LNCAP (cell line): ENCODE data around the gene SZRD1.

Experiments used
- CTCF ChIP-seq: fragments of 450-650 bp; IDR thresholded peaks from 2 replicates; pipeline ENCODE4 v1.5.1; 2017; ENCODE audit warnings: mild to moderate bottlenecking

SZRD1 gene

GRCh38 chr1:16447641-16448040 lies 80.6 kb downstream of the SZRD1 start:
- TF ChIP-seq CTCF, result no peak
